ENCODE data around the gene SLAMF7. TPM values are rescaled to one million over a fixed set of nuclear protein-coding genes. Genes with fewer than 3 reads are reported as not detected.

SLAMF7 gene
- total RNA-seq, 3 donors from 2014 or later (not counting 1 experiment from before 2014, with no cell fraction given), result 191 to 301 (median 227) TPM

DNA sequence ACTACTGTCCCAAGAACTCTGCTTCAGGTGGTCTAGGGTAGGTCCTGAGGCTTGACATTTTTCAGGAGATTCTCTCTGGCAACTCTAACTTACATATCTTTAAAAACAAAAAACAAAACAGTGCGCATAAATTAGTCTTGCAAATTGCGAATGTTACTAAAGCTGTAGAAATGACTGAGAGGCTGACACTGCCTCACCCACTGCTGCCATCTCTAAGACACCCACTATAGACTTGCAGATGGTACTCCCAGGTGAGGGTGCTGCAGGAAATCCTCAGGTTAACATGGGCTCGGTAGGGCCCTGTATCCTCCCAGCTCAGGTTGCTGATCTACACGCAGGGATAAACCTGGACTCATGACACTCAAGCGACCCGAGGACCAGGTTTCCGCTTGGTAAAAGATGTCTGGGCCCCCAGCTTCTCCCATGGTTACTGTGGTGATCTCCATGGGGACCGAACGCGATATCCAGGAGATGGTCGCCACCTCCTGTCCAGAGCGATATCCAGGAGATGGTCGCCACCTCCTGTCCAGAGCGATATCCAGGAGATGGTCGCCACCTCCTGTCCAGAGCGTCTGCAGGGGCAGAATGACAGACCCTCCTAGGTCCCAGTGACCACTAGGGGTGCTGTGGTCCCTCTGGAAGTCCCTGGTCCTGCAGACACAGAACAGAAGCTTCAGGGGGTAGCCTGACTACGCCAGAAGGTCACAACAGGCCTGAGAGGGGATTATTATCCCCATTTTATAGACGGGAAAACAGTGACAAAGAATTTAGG, 40.8 kb downstream of the SLAMF7 start:
- H3K36me3 ChIP-seq (ENCODE audit: control insufficient read depth, insufficient read depth, low read length), result no peaks in the 10 kb centered on the region
- Mint-ChIP-seq H3K27me3 (ENCODE audit: low read depth in 2 of 2) (no peaks in the 10 kb centered on the region), H3K27ac (no peak overlapping the region), H3K4me1 (peaks cover 0 to 10% of the 10 kb centered on the region in 2 donors), H3K9me3 (no peaks in the 10 kb centered on the region), H3K36me3 (no peaks in the 10 kb centered on the region), H3K4me3 (no peak overlapping the region)
- peak; percentile 28 for TF ChIP-seq CTCF (IDR thresholded peaks at IDR 0.05)
- DNase-seq (peak in 1 of 2 donors; percentile 71), ATAC-seq (peak in 2 of 3 donors; percentile 66 to 69)
- no peak overlapping the region for H3K4me3 ChIP-seq (ENCODE audit: low read length)
- WGBS (ENCODE audit: insufficient coverage), result 89% methylated on average over 18 of the region's 18 CpGs
- H3K9me3 ChIP-seq (ENCODE audit: control insufficient read depth, insufficient read depth, low read length), result no peaks in the 10 kb centered on the region
- H3K27me3 ChIP-seq (ENCODE audit: control insufficient read depth, insufficient read depth, low read length), result no peaks in the 10 kb centered on the region
- intact Hi-C loops (cut with micrococcal nuclease), result loop anchor here (5.0 kb wide), 2 partner anchors 97 to 172 kb away; partner anchors contain the start of gene ITLN2
- H3K27ac ChIP-seq (ENCODE audit: low read length), result no peak overlapping the region
- H3K4me1 ChIP-seq (ENCODE audit: control insufficient read depth, insufficient read depth, low read length), result peaks cover 16% of the 10 kb centered on the region

DNA sequence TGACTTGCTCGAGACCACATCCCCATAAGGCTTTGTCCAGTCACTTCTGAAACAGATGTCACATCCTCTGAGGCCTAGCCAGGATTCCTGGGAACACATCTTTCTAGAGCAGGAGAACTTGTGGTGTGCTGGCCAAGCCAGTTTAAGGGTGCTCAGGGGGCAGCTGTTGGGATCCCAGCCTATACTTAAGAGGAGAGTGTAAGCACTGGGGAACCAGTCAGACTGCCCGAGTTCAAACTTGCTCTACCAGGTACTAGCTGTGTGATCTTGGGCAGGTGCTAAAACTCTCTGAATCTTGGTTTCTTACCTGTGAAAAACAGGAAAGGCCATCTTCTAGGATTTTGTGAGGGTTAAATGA, 41.3 kb downstream of the SLAMF7 start:
- intact Hi-C loops (cut with micrococcal nuclease), result no loop called here

DNA sequence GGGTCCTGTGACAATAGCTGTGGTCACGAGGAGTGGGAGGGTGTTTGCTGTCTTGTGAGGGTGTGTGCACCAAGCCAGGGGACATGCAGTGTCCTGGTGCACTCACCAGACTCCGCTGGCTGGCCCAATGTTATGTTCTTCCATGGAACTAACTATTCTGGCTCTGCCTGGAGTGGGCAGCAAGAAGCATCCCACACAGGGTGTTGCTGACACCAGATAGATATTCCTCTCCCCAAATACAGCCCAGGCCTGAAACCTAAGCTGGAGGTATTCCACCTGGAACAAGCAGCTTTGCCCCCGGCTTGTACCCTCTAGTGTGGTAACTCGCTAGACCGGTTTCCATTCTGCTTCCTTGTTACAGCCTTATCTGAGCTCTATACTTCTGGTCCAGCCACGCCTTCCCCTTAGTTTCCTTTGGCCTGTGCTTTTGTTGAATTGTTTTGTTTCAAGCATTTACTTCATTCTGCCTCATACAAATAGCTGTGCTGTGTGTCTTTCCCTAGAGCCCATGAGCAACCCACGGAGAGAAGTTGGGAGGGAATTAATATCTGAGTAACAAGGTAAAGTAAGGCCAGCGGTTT, 42.2 kb downstream of the SLAMF7 start:
- H3K4me1 Mint-ChIP-seq, result peaks cover 0 to 5% of the 10 kb centered on the region in 2 donors
- peak overlapping the region; percentile 59 for H3K27ac ChIP-seq (ENCODE audit: low read length)
- intact Hi-C loops (cut with micrococcal nuclease), result no loop called here

More for the DNA sequence above, 41.3 kb downstream of the SLAMF7 start:
- DNase-seq, result no peak
- 90% methylated on average over 2 of the region's 2 CpGs for WGBS (ENCODE audit: insufficient coverage)
- peaks cover 0 to 5% of the 10 kb centered on the region in 2 donors for H3K4me1 Mint-ChIP-seq
- Histone ChIP-seq H3K27ac (ENCODE audit: low read length) (no peak overlapping the region), H3K36me3 (ENCODE audit: control insufficient read depth, insufficient read depth, low read length) (no peaks in the 10 kb centered on the region), H3K4me3 (ENCODE audit: low read length) (no peak overlapping the region), H3K4me1 (ENCODE audit: control insufficient read depth, insufficient read depth, low read length) (peaks cover 16% of the 10 kb centered on the region), H3K27me3 (ENCODE audit: control insufficient read depth, insufficient read depth, low read length) (no peaks in the 10 kb centered on the region), H3K9me3 (ENCODE audit: control insufficient read depth, insufficient read depth, low read length) (no peaks in the 10 kb centered on the region)
- no peak for TF ChIP-seq CTCF (IDR thresholded peaks at IDR 0.05)
- H3K27me3 Mint-ChIP-seq (ENCODE audit: low read depth in 2 of 2), result no peaks in the 10 kb centered on the region
- no peaks in the 10 kb centered on the region for H3K9me3 Mint-ChIP-seq
- H3K27ac Mint-ChIP-seq, result no peak overlapping the region
- no peak overlapping the region for H3K4me3 Mint-ChIP-seq
- no peaks in the 10 kb centered on the region for H3K36me3 Mint-ChIP-seq
- ATAC-seq, result no peak

More for the DNA sequence above, 42.2 kb downstream of the SLAMF7 start:
- Mint-ChIP-seq H3K27me3 (ENCODE audit: low read depth in 2 of 2) (no peaks in the 10 kb centered on the region), H3K9me3 (no peaks in the 10 kb centered on the region), H3K4me3 (no peak overlapping the region), H3K27ac (no peak overlapping the region), H3K36me3 (no peaks in the 10 kb centered on the region)
- Histone ChIP-seq H3K4me1 (ENCODE audit: control insufficient read depth, insufficient read depth, low read length) (peaks cover 16% of the 10 kb centered on the region), H3K9me3 (ENCODE audit: control insufficient read depth, insufficient read depth, low read length) (no peaks in the 10 kb centered on the region), H3K4me3 (ENCODE audit: low read length) (no peak overlapping the region), H3K36me3 (ENCODE audit: control insufficient read depth, insufficient read depth, low read length) (no peaks in the 10 kb centered on the region), H3K27me3 (ENCODE audit: control insufficient read depth, insufficient read depth, low read length) (no peaks in the 10 kb centered on the region)
- TF ChIP-seq CTCF (IDR thresholded peaks at IDR 0.05), result no peak
- 90% methylated on average over 8 of the region's 8 CpGs for WGBS (ENCODE audit: insufficient coverage)
- no peak for ATAC-seq
- no peak for DNase-seq

Data from natural killer cell (primary cell).